Measurements from ENCODE around the gene POLE.

Gene POLE

GRCh38 chr12:132579744-132580143 is 107.4 kb downstream of the POLE start:
- 0 out of 2 replicates have a peak, but pooled peaks cover 6% of the 10 kb centered on the region for H3K4me1 ChIP-seq (ENCODE audit: insufficient read depth, low read length)
- no peak overlapping the region for H3K9ac ChIP-seq (ENCODE audit: low read depth, low read length)
- H3K36me3 ChIP-seq (ENCODE audit: insufficient read depth, low read length), result peaks cover 35% of the 10 kb centered on the region
- 95% methylated on average over 12 of the region's 12 CpGs for WGBS
- H3K4me3 ChIP-seq (ENCODE audit: low read length), result no peak overlapping the region
- peaks cover 33% of the 10 kb centered on the region for H3K27me3 ChIP-seq (ENCODE audit: insufficient read depth, low read length)
- no peaks in the 10 kb centered on the region for H3K9me3 ChIP-seq (ENCODE audit: insufficient read depth, low read depth, low read length)
- H3K27ac ChIP-seq (ENCODE audit: low read depth, low read length), result no peak overlapping the region

GRCh38 chr12:132578826-132579225 is 108.3 kb downstream of the POLE start:
- WGBS, result 94% methylated on average over 11 of the region's 11 CpGs
- Histone ChIP-seq H3K9ac (ENCODE audit: low read depth, low read length) (no peak overlapping the region), H3K4me3 (ENCODE audit: low read length) (no peak overlapping the region), H3K4me1 (ENCODE audit: insufficient read depth, low read length) (0 out of 2 replicates have a peak, but pooled peaks cover 1% of the 10 kb centered on the region), H3K27me3 (ENCODE audit: insufficient read depth, low read length) (peaks cover 24% of the 10 kb centered on the region), H3K36me3 (ENCODE audit: insufficient read depth, low read length) (peaks cover 44% of the 10 kb centered on the region), H3K27ac (ENCODE audit: low read depth, low read length) (no peak overlapping the region), H3K9me3 (ENCODE audit: insufficient read depth, low read depth, low read length) (no peaks in the 10 kb centered on the region)

DNA sequence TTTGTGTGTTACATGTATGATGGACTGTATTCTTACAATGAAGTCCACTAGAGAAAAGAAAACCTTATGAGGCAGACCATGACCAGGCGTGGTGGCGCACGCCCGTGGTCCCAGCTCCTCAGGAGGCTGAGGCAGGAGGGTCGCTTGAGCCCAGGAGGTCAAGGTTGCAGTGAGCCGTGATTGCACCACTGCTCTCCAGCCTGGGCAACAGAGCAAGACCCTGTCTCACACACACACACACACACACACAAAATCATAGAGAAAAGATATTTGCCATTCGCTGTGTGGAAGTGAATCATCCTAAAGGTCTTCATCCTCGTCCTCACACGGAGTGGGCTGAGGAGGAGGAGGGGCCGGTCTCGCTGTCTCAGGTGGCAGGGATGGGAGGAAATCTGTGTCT is 109.0 kb downstream of the POLE start:
- peaks cover 19% of the 10 kb centered on the region for H3K27me3 ChIP-seq (ENCODE audit: insufficient read depth, low read length)
- no peak overlapping the region for H3K27ac ChIP-seq (ENCODE audit: low read depth, low read length)
- H3K4me3 ChIP-seq (ENCODE audit: low read length), result no peak overlapping the region
- H3K4me1 ChIP-seq (ENCODE audit: insufficient read depth, low read length), result no peaks in the 10 kb centered on the region
- H3K9ac ChIP-seq (ENCODE audit: low read depth, low read length), result no peak overlapping the region
- WGBS, result 96% methylated on average over 11 of the region's 11 CpGs
- H3K36me3 ChIP-seq (ENCODE audit: insufficient read depth, low read length), result peaks cover 51% of the 10 kb centered on the region
- no peaks in the 10 kb centered on the region for H3K9me3 ChIP-seq (ENCODE audit: insufficient read depth, low read depth, low read length)

DNA sequence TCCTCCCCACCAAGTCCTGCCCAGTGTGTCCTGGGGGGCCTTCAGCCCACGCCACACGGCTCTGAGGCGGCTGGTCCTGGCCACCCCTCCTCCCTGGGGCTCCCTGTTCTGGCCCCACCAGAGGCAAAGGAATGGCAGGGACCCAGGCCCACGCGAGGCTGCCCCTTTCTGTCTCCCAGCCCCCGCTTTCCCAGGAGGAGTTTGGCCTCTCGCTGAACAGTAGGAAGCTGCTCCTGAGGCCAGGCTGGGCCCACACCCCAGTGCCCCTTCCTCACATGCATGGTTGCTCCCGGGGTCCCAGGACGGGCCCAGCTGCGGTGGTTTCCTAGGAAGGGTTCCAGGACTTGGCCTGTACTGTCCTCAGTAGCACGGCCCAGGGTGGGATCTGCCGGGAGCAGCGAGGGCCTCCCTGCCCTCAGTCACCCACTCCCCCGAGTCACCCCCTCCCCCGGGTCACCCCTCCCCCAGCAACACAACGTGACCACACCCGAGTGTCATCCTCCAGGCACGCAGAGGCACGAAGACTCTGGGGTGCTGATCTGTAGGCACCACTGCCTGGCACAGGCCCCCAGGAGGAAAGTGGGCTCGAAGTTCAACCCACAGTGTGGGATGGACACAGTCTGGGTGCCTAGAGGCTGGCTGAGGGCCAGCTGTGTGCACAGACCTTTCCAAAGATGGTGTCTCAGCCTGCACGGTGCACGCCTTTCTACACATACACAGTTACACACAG is 109.8 kb downstream of the POLE start:
- no peaks in the 10 kb centered on the region for H3K9me3 ChIP-seq (ENCODE audit: insufficient read depth, low read depth, low read length)
- no peak overlapping the region for H3K4me3 ChIP-seq (ENCODE audit: low read length)
- H3K9ac ChIP-seq (ENCODE audit: low read depth, low read length), result no peak overlapping the region
- whole genome bisulfite sequencing, result 94% methylated on average over 22 of the region's 22 CpGs
- H3K27me3 ChIP-seq (ENCODE audit: insufficient read depth, low read length), result peaks cover 11% of the 10 kb centered on the region
- peaks cover 59% of the 10 kb centered on the region for H3K36me3 ChIP-seq (ENCODE audit: insufficient read depth, low read length)
- H3K4me1 ChIP-seq (ENCODE audit: insufficient read depth, low read length), result no peaks in the 10 kb centered on the region
- H3K27ac ChIP-seq (ENCODE audit: low read depth, low read length), result no peak overlapping the region

DNA sequence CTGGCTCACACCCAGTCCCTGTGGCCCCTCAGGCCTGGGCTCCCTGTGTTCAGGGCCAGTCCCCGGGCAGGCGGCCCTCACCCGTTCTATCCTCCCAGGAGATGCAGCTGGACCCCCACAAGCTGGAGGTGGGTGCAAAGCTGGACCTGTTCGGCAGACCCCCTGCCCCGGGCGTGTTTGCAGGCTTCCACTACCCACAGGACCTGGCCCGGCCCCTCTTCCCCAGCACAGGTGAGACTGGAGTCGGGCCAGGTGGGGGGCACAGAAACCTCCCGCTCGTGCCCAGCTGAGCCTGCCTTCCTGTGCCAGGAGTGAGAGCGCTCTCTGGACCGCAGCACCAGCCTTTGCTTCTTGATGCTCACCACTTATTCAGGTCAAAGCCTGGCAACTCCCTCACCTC is 110.4 kb downstream of the POLE start:
- no peak overlapping the region for H3K27ac ChIP-seq (ENCODE audit: low read depth, low read length)

DNA sequence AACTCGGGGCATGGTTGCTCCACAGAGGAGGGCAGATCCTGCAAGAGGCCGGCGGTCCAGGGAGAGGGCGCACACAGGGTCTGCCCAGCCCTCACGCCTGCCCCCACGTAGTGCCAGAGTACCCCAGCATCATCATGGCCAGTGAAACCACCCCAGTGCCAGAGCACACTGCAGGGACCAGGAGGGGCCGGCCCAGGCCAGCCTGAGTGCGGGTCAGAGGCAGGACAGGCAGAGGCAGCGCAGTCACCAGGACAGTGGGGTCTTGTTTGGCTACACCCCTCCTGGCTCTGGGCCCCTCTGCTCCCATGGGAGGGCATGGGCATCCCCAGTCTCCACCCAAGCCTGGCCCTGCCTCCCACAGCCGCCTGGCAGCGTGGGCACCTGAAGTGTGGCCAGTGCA is 111.5 kb downstream of the POLE start:
- H3K36me3 ChIP-seq (ENCODE audit: insufficient read depth, low read length), result peaks cover 69% of the 10 kb centered on the region

More for the DNA sequence above, 110.4 kb downstream of the POLE start:
- WGBS, result 94% methylated on average over 12 of the region's 12 CpGs
- H3K9ac ChIP-seq (ENCODE audit: low read depth, low read length), result no peak overlapping the region
- H3K4me1 ChIP-seq (ENCODE audit: insufficient read depth, low read length), result no peaks in the 10 kb centered on the region
- peaks cover 64% of the 10 kb centered on the region for H3K36me3 ChIP-seq (ENCODE audit: insufficient read depth, low read length)
- H3K9me3 ChIP-seq (ENCODE audit: insufficient read depth, low read depth, low read length), result no peaks in the 10 kb centered on the region
- no peak overlapping the region for H3K4me3 ChIP-seq (ENCODE audit: low read length)
- H3K27me3 ChIP-seq (ENCODE audit: insufficient read depth, low read length), result peaks cover 4% of the 10 kb centered on the region

GRCh38 chr12:132574271-132574996 is 112.7 kb downstream of the POLE start:
- peaks cover 70% of the 10 kb centered on the region for H3K36me3 ChIP-seq (ENCODE audit: insufficient read depth, low read length)
- no peaks in the 10 kb centered on the region for H3K4me1 ChIP-seq (ENCODE audit: insufficient read depth, low read length)
- WGBS, result 96% methylated on average over 39 of the region's 39 CpGs
- no peaks in the 10 kb centered on the region for H3K9me3 ChIP-seq (ENCODE audit: insufficient read depth, low read depth, low read length)
- H3K4me3 ChIP-seq (ENCODE audit: low read length), result no peak overlapping the region
- no peak overlapping the region for H3K27ac ChIP-seq (ENCODE audit: low read depth, low read length)
- no peaks in the 10 kb centered on the region; the same call in 1 of the 2 replicates for H3K27me3 ChIP-seq (ENCODE audit: insufficient read depth, low read length)
- H3K9ac ChIP-seq (ENCODE audit: low read depth, low read length), result no peak overlapping the region

More for the DNA sequence above, 111.5 kb downstream of the POLE start:
- Histone ChIP-seq H3K9me3 (ENCODE audit: insufficient read depth, low read depth, low read length) (no peaks in the 10 kb centered on the region), H3K27me3 (ENCODE audit: insufficient read depth, low read length) (no peaks in the 10 kb centered on the region; the same call in 1 of the 2 replicates), H3K9ac (ENCODE audit: low read depth, low read length) (no peak overlapping the region), H3K4me1 (ENCODE audit: insufficient read depth, low read length) (no peaks in the 10 kb centered on the region), H3K27ac (ENCODE audit: low read depth, low read length) (no peak overlapping the region), H3K4me3 (ENCODE audit: low read length) (no peak overlapping the region)
- 96% methylated on average over 11 of the region's 11 CpGs for WGBS
